ENCODE data around the gene HEG1. TPM values are rescaled to one million over a fixed set of nuclear protein-coding genes. Genes with fewer than 3 reads are reported as not detected.

HEG1 gene
- total RNA-seq, 1 donor from 2014 or later: 36.0 TPM

GRCh38 chr3:125051715-125052581 lies 3.8 kb downstream of the HEG1 start:
- intact Hi-C loops (cut with micrococcal nuclease): loop anchor here (1.0 to 10.0 kb wide), 6 partner anchors 17 to 540 kb away; no protein-coding TSS in a partner anchor

- intact Hi-C loops (cut with micrococcal nuclease): loop anchor here (5.0 to 10.0 kb wide), 5 partner anchors 54 to 541 kb away; no protein-coding TSS in a partner anchor
Observed at GRCh38 chr3:125051205-125051604, 4.6 kb downstream of the HEG1 start.

- intact Hi-C loops (cut with micrococcal nuclease): loop anchor here (5.0 to 10.0 kb wide), 5 partner anchors 53 to 542 kb away; no protein-coding TSS in a partner anchor
Observed at GRCh38 chr3:125050488-125051090, 5.2 kb downstream of the HEG1 start.

- intact Hi-C loops (cut with micrococcal nuclease): no loop called here
Observed at GRCh38 chr3:125048282-125048681, 7.5 kb downstream of the HEG1 start.

DNA sequence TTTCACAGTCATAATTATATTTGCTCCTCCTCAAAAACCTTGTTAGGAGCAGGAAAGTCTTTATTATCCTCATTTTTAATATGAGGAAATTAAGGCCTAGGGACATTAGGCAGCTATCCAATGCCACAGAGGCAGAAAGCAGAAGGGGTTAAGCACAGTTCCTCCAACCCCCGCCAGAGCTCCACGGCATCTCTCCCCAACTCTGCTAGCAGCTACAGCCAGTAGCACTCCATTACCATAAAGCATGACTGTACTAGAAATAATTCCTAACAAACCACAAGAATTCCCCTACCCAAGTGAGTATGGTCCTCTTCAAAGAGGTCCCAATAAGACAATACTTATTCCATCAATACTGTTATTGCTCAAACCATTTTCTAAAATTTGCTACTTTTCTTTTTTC lies 9.8 kb downstream of the HEG1 start:
- intact Hi-C loops (cut with micrococcal nuclease): no loop called here

- intact Hi-C loops (cut with micrococcal nuclease): no loop called here
Observed at GRCh38 chr3:125045194-125045593, 10.6 kb downstream of the HEG1 start.

DNA sequence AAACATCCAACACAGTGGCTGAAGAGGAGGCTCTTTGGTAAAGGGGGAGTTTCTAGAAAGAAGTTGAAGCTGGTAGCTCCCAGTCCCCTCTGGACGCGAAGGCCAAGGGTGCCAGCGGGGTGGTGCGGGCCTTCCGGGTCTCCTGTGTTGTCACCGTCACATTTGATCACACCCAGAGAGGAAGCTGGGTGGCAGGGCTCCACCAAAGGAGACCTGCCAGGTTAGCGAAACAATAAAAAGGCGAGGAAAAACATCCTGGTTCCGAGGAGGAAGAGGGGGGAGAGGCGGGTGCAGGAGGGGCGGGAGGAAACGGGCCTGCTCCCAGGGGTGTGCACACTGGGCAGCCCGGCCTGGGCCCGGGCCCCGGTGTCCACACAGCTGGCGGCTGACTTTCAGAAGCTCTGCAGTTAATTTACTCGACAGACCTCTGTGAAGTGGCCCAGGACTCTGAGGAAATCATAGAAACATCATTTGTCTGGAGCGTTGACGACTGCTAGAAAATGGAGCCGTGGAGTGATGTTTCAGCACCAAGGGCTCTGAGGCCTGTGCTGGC lies 12.1 kb downstream of the HEG1 start:
- intact Hi-C loops (cut with micrococcal nuclease): no loop called here

DNA sequence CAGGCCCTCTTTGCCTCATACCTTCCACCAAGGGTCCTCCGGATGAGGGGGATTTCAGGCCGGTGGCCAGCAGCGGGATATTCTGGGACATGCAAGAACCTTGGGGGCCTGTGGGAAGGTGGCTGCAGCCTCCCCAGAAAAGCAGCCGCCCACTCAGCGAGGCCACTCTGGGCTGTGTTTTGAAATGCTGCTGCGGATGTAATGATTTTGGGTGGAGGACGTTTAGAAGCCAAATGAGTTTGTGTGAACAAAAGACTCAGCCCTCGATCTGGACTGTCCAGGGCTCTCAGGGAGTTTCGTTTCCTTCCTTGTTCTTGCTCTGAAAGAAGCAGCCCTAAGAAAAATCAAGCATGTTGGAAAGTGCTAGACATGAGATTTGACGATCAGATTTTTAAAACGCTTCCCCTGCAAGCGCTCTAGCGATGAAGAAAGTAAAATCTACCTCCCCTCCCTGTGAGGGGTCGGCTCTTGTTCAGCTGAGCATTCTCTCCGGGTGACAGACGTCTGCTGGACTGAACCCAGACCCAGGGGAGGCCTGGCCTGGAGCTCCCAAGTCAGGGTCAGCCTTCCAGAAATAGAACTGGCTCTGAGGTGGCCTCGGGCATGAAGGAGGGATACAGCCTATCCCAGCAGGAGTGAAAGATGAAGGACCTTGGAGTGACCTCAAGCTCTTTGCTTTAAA lies 12.9 kb downstream of the HEG1 start:
- intact Hi-C loops (cut with micrococcal nuclease): no loop called here

DNA sequence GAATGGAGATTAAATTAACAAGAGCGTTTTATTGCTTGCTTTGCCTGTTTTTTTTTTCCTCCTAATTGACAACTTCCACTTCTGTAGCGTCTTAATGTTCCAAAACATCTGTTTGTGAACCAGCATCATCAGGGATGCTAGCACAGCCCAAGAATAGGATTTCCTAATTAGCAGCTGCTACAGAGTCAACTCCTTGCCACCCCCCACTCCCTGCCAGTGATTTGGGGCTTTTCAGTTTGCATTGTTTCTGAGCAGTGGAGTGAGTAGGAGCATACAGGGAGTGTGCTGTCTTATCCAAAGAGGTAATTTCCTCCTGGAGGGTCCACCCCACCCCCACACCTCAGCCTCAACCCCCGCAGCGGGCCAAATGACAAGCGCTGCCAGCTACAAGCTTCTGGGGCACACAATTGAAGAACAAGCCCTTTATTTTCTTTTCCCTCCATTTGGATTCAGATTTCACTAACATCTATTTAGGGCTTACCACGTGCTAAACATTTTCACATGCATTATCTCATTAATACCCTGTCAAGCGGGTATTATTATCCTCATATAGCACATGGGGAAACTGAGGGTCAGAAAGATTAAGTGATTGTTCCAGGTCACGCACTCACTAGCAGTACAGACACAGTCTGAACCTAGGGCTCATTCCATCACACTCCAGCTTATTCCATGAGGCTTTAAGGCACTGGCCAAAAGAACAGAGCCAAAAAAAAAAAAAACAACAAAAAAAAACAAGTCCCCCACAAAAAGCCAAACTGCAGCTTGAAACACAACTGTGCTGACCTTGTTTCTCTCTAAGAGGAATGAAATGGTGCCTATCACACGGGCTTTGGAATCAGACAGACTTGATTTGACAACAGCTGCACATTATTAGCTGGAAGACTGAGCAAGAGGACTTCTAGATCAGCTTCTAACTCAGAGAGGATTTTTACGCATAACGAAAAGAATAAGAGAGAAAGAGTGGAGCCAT lies 16.4 kb downstream of the HEG1 start:
- intact Hi-C loops (cut with micrococcal nuclease): no loop called here

DNA sequence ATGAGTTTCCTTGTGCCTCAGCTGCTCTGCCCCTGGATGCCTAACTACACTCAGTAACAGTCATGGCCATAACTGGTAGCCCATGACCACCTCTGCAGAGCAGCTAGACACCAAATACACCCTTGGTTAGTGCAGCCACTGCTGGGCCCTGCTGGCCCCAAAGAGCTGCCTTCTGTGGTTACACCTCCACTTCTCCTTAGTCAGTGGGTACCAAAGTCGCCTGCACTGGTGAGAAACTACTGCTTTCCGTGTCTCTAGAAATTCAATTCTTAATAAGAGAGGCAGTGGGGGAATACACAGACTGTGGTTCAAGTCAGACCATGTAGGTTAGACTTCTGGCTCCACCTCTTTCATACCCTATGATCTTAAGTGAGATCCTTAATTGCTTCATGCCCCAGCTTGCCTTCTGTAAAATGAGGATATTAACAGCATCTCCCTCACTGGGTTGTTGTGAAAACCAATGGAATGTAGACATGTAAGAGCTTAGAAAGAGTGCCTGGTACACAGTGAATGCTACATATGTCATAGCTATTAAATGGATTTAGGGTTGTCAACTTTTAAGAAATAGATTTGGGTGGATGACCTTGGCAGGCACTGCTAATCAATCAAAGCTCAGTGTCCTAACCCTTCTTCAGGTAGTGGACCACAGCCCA lies 18.2 kb downstream of the HEG1 start:
- intact Hi-C loops (cut with micrococcal nuclease): no loop called here

- intact Hi-C loops (cut with micrococcal nuclease): loop anchor here (1.0 kb wide), 1 partner anchor 17 kb away; no protein-coding TSS in a partner anchor
Observed at GRCh38 chr3:125035217-125035616, 20.6 kb downstream of the HEG1 start.

DNA sequence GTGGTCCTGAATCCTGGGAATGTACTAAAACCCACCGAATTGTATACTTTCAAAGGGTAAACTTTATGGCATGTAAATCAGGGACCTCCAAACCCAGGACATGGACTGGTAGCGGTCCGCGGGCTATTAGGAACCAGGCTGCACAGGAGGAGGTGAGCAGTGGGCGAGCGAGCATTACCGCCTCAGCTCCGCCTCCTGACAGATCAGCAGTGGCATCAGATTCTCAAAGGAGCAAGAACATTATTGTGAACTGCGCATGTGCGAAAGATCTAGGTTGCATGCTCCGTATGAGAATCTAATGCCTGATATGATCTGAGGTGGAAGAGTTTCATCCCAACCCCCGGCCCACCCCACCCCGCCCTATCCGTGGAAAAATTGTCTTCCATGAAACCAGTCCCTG lies 22.2 kb downstream of the HEG1 start:
- intact Hi-C loops (cut with micrococcal nuclease): no loop called here

DNA sequence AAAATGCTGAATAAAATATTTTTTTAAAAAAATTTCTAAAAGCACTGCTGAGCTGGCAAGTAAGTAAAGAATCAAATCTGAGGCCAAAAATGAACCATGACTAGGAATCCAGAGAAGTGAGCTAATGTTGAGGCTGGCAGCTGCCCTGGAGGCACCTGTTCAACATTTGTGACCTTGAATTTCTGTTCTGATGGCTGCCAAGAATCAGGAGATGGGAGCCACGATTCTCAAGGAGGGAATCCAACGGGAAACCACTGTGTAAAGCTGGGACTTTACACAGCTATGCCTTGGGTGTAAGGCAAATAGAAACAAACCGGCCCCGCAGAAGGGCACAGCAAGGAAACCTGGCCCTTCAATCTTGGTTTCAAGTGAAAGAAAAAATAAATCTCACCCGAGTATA lies 22.7 kb downstream of the HEG1 start:
- intact Hi-C loops (cut with micrococcal nuclease): no loop called here

- intact Hi-C loops (cut with micrococcal nuclease): no loop called here
Observed at GRCh38 chr3:125032683-125033082, 23.1 kb downstream of the HEG1 start.

GRCh38 chr3:125032100-125032643 lies 23.6 kb downstream of the HEG1 start:
- intact Hi-C loops (cut with micrococcal nuclease): no loop called here

DNA sequence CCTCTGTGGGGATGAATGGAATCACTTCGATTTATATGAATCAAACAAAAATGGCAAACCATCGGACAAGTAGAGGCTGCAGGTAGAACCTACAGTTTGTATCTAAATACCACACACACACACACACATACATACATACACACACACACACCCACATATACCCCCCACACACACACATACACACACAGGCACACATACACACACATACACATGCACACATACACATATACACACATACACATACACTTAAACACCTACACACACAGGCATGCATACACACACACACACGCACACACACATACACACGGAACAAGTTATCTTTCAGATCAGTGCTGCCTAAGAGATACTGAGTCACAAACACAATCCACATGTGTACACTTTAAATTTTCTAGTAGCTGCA lies 24.3 kb downstream of the HEG1 start:
- intact Hi-C loops (cut with micrococcal nuclease): no loop called here

GRCh38 chr3:125028657-125029056 lies 27.1 kb downstream of the HEG1 start:
- intact Hi-C loops (cut with micrococcal nuclease): no loop called here

DNA sequence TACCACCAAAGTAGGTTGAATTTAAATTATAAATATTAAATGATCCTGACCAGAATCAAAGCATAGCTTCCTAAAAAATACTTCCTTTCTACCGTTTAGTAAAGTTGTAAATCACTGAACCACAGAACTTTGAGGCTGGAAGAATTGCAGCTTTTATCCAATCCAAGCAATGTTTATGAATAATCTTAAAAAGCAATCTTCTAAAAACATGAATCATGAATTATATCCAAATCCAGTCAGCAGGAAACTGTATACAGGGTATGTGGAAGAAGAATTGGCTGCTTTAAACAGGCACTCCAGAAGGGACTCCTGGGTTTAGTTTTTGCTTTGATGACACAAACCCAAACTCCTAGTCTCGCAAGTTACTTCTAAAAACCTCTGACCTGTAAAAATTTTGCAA lies 30.2 kb downstream of the HEG1 start:
- intact Hi-C loops (cut with micrococcal nuclease): no loop called here

DNA sequence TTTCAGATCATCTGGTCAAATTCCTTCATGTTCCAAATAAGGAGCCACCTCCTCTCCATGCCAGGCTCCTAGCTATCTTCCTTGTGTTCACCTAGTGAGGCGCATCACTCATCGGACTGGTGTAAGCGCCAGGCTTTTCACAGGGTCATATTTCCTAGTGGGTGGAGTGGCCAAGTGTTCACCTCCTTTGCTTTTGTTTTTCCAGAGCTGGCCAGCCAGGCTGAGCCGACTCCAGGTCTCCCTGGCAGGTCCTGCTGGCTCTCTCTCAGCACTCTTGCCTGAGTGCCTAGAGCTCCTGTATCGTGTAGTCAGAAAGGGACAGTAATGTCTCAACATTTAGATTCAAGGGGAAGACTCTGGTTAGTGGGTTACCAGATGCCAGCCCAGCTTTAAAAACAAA lies 31.0 kb downstream of the HEG1 start:
- intact Hi-C loops (cut with micrococcal nuclease): no loop called here

Measured in T-helper 2 cell treated with Interferon-gamma antibody and Interleukin-4, amounts not matched to agents 100 ng/mL and 5 ng/mL, for 36 hours (primary cell).